Stimulated activated CD4-positive, alpha-beta T cell treated with anti-CD3 and anti-CD28 coated beads, Interleukin-1b, Interleukin-23, amount 100 ng/mL, for 24 hours (primary cell): ENCODE results near the gene PHC3.
"Not testable (repeated sequence)": the region's sequence is repeated elsewhere in the genome, so short reads cannot be mapped to it uniquely, and the experiment has no call there.

Source experiments
- DNase-seq, 4 experiments: peaks; one replicate each; pipeline ENCODE4 v3.0.0-alpha.2; 2020; ENCODE audit warnings: low read depth in 4 of 4, low spot score in 1 of 4

Gene PHC3

DNA sequence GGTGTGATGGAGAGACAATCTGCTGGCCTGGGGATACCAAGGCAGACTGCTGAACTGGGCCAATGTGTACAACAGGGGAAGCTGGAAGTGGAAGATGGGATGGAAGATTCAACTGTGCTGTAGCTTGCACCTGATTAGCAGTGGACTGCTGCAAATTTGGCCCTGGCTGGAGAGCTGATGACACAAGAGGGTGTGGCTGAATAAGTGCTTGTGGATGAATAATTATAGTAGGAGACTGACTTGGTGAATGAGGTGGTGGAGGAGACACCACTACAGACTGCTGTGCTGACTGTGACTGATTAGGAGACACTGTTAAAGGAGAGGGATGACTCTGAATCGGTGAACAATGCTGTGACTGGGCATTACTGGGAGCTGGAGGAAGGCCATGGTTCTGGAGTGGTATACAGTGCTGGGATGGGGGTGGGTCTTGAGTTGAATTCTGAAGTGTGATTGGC lies 52.5 kb downstream of the PHC3 start:
- DNase-seq = no peak

DNA sequence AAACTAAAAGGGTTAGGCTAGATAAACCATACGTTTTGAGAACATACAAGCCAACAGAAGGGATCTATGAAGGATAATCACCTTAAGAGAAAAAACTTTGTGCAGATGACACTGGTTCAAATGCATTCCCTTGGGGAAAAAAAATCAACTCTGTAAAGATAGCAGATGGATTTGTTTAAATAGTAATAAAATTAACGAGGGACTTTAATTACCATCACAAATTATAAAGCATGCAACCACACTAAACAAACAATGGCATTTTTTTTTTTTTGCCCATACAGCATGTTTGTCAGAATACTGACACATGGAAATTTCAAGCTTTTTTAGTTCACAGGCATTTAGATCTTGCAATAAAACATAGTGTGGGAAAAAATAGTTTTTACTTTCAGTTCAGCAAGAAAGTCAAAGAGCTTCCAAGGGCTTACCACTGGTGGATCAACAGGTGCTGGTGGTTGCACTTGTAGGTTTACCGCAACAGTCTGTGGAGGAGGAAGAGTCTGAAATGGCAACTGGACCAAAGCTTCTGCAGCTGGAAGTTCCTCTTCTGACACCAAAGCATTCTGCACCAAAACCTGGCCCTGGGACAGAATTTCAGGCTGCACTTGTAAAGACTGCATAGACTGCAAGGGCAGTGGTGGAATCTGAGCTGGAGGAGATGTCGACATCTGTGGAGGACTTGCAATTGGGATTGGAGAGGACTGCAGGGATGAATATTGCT lies 53.1 kb downstream of the PHC3 start:
- DNase-seq = no peak

DNA sequence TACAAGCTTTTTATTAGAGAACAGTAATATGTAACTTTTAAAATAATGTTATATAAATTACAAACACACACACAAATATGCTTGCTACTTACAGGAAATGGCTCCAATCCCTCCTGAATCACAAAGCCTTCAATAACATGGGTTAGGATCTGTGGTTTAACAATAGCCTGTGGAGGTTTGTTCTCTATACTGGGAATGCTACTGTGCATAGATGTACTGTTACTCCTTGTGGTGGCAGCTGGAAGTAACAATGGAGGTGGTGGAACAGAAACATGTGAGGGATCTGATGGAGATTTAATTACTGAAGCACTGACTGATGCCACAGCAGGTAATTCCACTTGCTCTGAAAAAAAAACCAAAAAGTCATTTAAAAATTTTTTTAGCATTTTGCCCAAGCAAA lies 64.4 kb downstream of the PHC3 start:
- DNase-seq = no peak

- DNase-seq = not testable (repeated sequence)
Measured at GRCh38 chr3:170114165-170114564, 67.4 kb downstream of the PHC3 start.

DNA sequence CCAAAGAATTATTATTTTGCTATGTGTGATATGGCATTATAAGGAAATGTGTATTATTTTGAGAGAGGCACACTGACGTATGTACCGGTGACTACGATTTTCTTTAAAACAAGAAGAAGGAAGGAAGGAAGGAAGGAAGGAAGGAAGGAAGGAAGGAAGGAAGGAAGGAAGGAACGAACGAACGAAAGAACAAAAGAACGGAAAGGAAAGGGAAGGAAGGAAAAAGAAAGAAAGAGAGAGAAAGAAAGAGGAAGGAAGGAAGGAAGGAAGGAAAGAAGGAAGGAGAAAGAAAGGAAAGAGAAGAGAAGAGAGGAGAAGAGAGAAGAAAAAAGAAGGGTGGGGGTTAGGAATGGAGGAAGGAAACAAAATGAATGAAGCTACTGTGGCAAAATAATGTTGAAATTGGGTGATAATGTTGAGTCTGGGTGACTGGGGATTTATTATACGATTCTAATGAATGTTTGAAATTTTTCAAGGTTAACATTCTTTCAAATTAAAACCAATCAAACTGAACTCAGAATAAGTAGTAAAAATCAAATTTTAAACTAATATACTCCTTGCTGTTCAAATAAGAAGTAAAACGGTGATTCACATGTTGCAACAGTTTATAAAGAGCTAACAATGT lies 70.3 kb downstream of the PHC3 start:
- DNase-seq = no peak

DNA sequence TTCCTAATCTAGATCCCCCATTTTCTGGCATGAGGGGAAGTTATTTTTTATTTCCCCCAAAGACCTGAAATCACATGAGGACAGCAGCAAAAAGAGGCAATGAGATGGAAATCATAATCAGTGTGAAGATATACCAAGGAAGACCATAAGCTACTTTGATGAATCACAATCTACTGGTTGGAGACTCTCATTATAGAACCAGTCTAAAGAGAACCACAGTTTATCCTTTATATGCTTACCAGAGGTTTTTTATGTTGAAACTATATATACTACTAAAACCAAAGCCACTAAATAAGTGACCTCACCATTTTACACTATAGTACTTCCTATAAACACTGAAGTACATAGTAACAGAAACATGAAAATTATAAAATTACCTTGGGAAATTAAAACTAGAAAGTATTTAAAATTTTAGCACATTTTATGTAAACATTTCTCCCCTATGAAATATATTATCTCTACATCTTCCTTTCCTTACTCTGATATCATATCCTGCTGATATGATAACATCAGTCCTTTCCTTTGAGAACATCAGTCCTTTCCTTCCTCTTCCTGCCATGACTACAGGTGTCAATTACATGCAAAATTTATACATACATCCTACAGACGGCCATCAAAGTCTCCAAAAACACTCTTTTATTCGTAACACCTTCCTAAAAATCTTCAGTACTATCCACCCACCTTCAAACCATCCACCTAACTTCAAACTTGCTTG lies 71.8 kb downstream of the PHC3 start:
- no peak for DNase-seq

DNA sequence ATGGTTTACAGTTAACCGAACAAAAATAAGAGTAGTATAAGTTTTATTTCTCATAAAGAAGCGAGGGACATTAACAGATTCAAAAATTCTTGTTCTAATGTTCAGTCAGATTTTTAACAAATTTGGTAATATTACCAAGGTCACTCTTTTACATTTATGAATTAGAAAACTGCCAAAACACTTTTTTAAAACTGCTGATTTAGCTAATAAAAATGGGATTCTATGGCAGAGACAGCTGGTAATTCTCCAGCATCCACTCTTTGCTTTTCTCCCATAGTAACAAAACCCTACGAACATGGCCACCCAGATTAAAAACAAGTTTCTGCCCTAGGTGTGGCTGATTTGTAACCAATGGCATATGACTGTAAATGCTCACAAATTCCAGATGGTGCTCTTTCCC lies 72.6 kb downstream of the PHC3 start:
- DNase-seq = no peak

GRCh38 chr3:170107941-170108340 lies 73.6 kb downstream of the PHC3 start:
- no peak for DNase-seq

- DNase-seq = no peak
Measured at GRCh38 chr3:170102431-170102830, 79.1 kb downstream of the PHC3 start.

DNA sequence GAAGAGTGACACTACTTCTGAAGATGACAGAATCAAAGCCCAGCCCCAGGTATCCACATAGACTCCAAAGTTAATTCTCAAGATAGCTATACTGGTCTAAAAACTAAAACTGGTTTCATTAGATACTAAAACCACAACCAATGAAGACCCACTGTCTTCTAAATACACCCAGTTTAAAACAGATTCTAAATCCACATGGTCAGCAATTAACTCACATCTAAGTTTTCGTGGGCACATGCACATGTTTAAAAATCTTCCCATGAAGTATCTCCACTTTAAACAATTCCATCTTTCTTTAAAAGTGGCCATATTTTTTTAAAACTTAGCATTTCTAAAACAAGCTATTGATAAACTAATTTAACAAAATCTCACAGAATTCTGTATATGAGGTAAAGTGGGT lies 80.6 kb downstream of the PHC3 start:
- no peak for DNase-seq

GRCh38 chr3:170098753-170099152 lies 82.8 kb downstream of the PHC3 start:
- DNase-seq = no peak

- DNase-seq = no peak
Measured at GRCh38 chr3:170096342-170096741, 85.2 kb downstream of the PHC3 start.

- no peak for DNase-seq
Measured at GRCh38 chr3:170095771-170096170, 85.8 kb downstream of the PHC3 start.

GRCh38 chr3:170092907-170093306 lies 88.6 kb downstream of the PHC3 start:
- DNase-seq = no peak

GRCh38 chr3:170090601-170090981 lies 90.9 kb downstream of the PHC3 start:
- no peak for DNase-seq

GRCh38 chr3:170089862-170090600 lies 91.5 kb downstream of the PHC3 start:
- DNase-seq = no peak

DNA sequence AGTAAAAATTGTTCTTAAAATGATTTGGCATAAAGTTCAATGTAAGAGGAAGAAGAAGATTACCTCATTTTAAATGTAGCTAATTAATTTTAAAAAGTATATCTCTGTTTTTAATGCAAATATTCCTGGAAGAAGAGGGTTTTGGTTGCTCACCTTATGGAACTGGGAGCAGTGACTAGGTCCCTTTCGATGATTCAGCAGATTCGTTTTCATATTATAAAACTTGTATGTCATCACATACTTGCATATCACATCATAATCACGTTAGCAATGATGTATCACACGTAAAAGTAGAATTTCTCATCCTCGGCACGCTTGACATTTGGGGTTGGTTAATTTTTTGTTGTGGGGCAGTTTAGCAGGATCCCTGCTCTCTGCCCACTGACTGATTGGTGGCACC lies 96.1 kb downstream of the PHC3 start:
- DNase-seq = no peak

GRCh38 chr3:170083343-170083742 lies 98.2 kb downstream of the PHC3 start:
- no peak for DNase-seq

- no peak for DNase-seq
Measured at GRCh38 chr3:170081079-170081741, 100.3 kb downstream of the PHC3 start.

GRCh38 chr3:170080605-170081004 lies 100.9 kb downstream of the PHC3 start:
- no peak for DNase-seq

DNA sequence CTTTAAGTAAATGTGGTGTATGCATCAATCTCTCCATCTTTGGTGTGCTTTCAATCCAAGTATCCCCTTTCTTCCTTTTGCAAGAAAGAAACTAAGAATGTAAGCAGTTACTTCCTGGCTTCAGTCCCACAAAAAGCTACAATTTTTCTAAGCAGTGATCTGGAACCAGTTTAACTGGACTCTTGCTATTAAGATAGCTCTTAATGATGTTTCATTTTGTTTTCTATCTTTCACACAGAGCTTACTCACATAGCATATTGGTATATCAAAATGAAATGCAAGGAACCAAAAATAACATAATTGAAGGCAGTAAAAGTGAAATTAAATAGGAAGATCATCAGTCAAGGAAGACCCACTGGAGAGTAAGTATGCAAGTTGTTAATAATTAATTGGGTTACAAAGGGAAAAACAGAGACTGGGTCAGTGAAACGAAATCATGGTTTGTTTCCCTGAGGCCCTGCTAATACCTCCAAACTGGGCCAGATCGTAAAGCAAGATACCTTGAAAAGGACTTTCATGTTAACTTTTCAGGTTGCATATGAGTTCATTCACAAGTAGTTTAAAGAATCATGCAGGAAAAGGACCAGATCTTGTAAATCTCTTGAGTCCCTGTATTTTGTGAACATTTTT lies 101.9 kb downstream of the PHC3 start:
- DNase-seq = no peak
